ENCODE data around the gene RIPK4. TPM values are rescaled to one million over a fixed set of nuclear protein-coding genes. Genes with fewer than 3 reads are reported as not detected.
A peak's percentile ranks its signal among the peaks of the same experiment; 100 is the strongest.

The RIPK4 gene
- total RNA-seq (1 to 10 TPM; 1.0 to 1.1 TPM), polyA plus RNA-seq (under 1 TPM in 1 of 3 donors, not detected in 2; 0.26 TPM), total RNA-seq (0.74 to 7.2 (median 1.2) reads per million in 6 experiments)

GRCh38 chr21:41766883-41767605, at the start of gene RIPK4:
Gene RIPK4 (minus strand): TSS chr21:41767052. CDS start chr21:41767041, 11 bp downstream.
- H3K9me3 Mint-ChIP-seq: peaks cover 0 to 4% (median 0%) of the 10 kb centered on the region in 9 donors
- H3K4me1 Mint-ChIP-seq: peaks cover 18 to 44% (median 34%) of the 10 kb centered on the region in 4 donors
- H3K27ac Mint-ChIP-seq: peak within 1 kb of the TSS in 6 of 10 donors; percentile 4 to 90 (median 50)
- H3K4me3 Mint-ChIP-seq: peak within 1 kb of the TSS; percentile 75 to 92 (median 86)
- H3K36me3 Mint-ChIP-seq: no peaks in the 10 kb centered on the region
- peak; percentile 27 to 84 (median 57) for DNase-seq
- POLR2A ChIA-PET: no interaction called here
- peaks cover 17 to 82% (median 54%) of the 10 kb centered on the region in 5 donors for H3K27me3 Mint-ChIP-seq
- ATAC-seq: peak; percentile 71 to 76

GRCh38 chr21:41815652-41816582, 49.1 kb upstream of the RIPK4 start:
- H3K9me3 Mint-ChIP-seq: no peaks in the 10 kb centered on the region
- POLR2A ChIA-PET: interaction anchor here (0.6 to 1.1 kb wide), 2 partner anchors 247 to 292 kb away, joined by 3 to 4 read pairs; no protein-coding TSS in a partner anchor

GRCh38 chr21:41813226-41813625, 46.4 kb upstream of the RIPK4 start:
- POLR2A ChIA-PET: no interaction called here
- no peaks in the 10 kb centered on the region for H3K9me3 Mint-ChIP-seq
- H3K27ac Mint-ChIP-seq: no peak overlapping the region
- no peak overlapping the region for H3K4me3 Mint-ChIP-seq
- peaks cover 2 to 9% (median 8%) of the 10 kb centered on the region in 4 donors for H3K4me1 Mint-ChIP-seq
- DNase-seq (no peak), ATAC-seq (no peak)
- H3K36me3 Mint-ChIP-seq: peaks cover 0 to 44% (median 10%) of the 10 kb centered on the region in 3 donors
- H3K27me3 Mint-ChIP-seq: no peaks in the 10 kb centered on the region

More at GRCh38 chr21:41815652-41816582, 49.1 kb upstream of the RIPK4 start:
- Mint-ChIP-seq H3K27me3 (no peaks in the 10 kb centered on the region), H3K4me3 (no peak overlapping the region), H3K27ac (no peak overlapping the region), H3K4me1 (peaks cover 2 to 9% (median 8%) of the 10 kb centered on the region in 4 donors), H3K36me3 (peaks cover 0 to 32% (median 6%) of the 10 kb centered on the region in 3 donors)
- DNase-seq (no peak), ATAC-seq (no peak)

GRCh38 chr21:41812679-41813078, 45.8 kb upstream of the RIPK4 start:
- no peaks in the 10 kb centered on the region for H3K9me3 Mint-ChIP-seq
- H3K4me1 Mint-ChIP-seq: peaks cover 2 to 9% (median 8%) of the 10 kb centered on the region in 4 donors
- H3K4me3 Mint-ChIP-seq: no peak overlapping the region
- H3K27ac Mint-ChIP-seq: no peak overlapping the region
- peaks cover 0 to 44% (median 10%) of the 10 kb centered on the region in 3 donors for H3K36me3 Mint-ChIP-seq
- ATAC-seq (no peak), DNase-seq (no peak)
- no peaks in the 10 kb centered on the region for H3K27me3 Mint-ChIP-seq
- POLR2A ChIA-PET: no interaction called here

GRCh38 chr21:41810597-41810932, 43.7 kb upstream of the RIPK4 start:
- no peak overlapping the region for H3K4me3 Mint-ChIP-seq
- H3K4me1 Mint-ChIP-seq: peaks cover 0 to 7% (median 2%) of the 10 kb centered on the region in 4 donors
- H3K9me3 Mint-ChIP-seq: peaks cover 0 to 10% (median 0%) of the 10 kb centered on the region in 9 donors
- H3K27me3 Mint-ChIP-seq: no peaks in the 10 kb centered on the region
- peaks cover 0 to 44% (median 10%) of the 10 kb centered on the region in 3 donors for H3K36me3 Mint-ChIP-seq
- ATAC-seq (no peak), DNase-seq (no peak)
- no peak overlapping the region for H3K27ac Mint-ChIP-seq
- POLR2A ChIA-PET: no interaction called here

- Mint-ChIP-seq H3K4me1 (peaks cover 0 to 8% (median 2%) of the 10 kb centered on the region in 4 donors), H3K27ac (no peak overlapping the region), H3K9me3 (peaks cover 0 to 10% (median 0%) of the 10 kb centered on the region in 9 donors), H3K36me3 (peaks cover 0 to 45% (median 8%) of the 10 kb centered on the region in 3 donors), H3K27me3 (no peaks in the 10 kb centered on the region), H3K4me3 (no peak overlapping the region)
- ATAC-seq (no peak), DNase-seq (no peak)
- POLR2A ChIA-PET: no interaction called here
These were observed 43.2 kb upstream of the RIPK4 start for GRCh38 chr21:41809891-41810596.

- Mint-ChIP-seq H3K27ac (peak overlapping the region in 1 of 10 donors; percentile 24), H3K4me3 (no peak overlapping the region), H3K4me1 (peaks cover 0 to 10% (median 2%) of the 10 kb centered on the region in 4 donors), H3K27me3 (no peaks in the 10 kb centered on the region), H3K9me3 (peaks cover 0 to 10% (median 0%) of the 10 kb centered on the region in 9 donors), H3K36me3 (peaks cover 0 to 50% (median 6%) of the 10 kb centered on the region in 3 donors)
- ATAC-seq: no peak
- POLR2A ChIA-PET: no interaction called here
- no peak for DNase-seq
These were observed 42.0 kb upstream of the RIPK4 start for GRCh38 chr21:41808846-41809245.

- Mint-ChIP-seq H3K9me3 (peaks cover 0 to 10% (median 0%) of the 10 kb centered on the region in 9 donors), H3K27me3 (no peaks in the 10 kb centered on the region), H3K36me3 (peaks cover 0 to 45% (median 6%) of the 10 kb centered on the region in 3 donors), H3K4me3 (no peak overlapping the region), H3K4me1 (peaks cover 0 to 10% (median 2%) of the 10 kb centered on the region in 4 donors), H3K27ac (no peak overlapping the region)
- DNase-seq (no peak), ATAC-seq (no peak)
- POLR2A ChIA-PET: no interaction called here
These were observed 41.2 kb upstream of the RIPK4 start for GRCh38 chr21:41808094-41808493.

GRCh38 chr21:41806773-41807172, 39.9 kb upstream of the RIPK4 start:
- Mint-ChIP-seq H3K27me3 (no peaks in the 10 kb centered on the region), H3K4me3 (no peak overlapping the region), H3K27ac (peak overlapping the region in 7 of 10 donors; percentile 13 to 51 (median 33)), H3K4me1 (peaks cover 0 to 10% (median 2%) of the 10 kb centered on the region in 4 donors), H3K9me3 (peaks cover 0 to 10% (median 0%) of the 10 kb centered on the region in 9 donors), H3K36me3 (peaks cover 0 to 50% (median 13%) of the 10 kb centered on the region in 3 donors)
- POLR2A ChIA-PET: no interaction called here
- DNase-seq (no peak), ATAC-seq (no peak)

GRCh38 chr21:41805643-41806042, 38.8 kb upstream of the RIPK4 start:
- peaks cover 0 to 10% (median 2%) of the 10 kb centered on the region in 4 donors for H3K4me1 Mint-ChIP-seq
- peaks cover 0 to 55% (median 13%) of the 10 kb centered on the region in 3 donors for H3K36me3 Mint-ChIP-seq
- no peak for ATAC-seq
- H3K27me3 Mint-ChIP-seq: no peaks in the 10 kb centered on the region
- peak overlapping the region in 2 of 10 donors; percentile 22 to 75 for H3K27ac Mint-ChIP-seq
- peak overlapping the region in 1 of 10 donors; percentile 8 for H3K4me3 Mint-ChIP-seq
- POLR2A ChIA-PET: no interaction called here
- peaks cover 0 to 10% (median 0%) of the 10 kb centered on the region in 9 donors for H3K9me3 Mint-ChIP-seq
- no peak for DNase-seq

- Mint-ChIP-seq H3K4me1 (peaks cover 0 to 10% (median 2%) of the 10 kb centered on the region in 4 donors), H3K4me3 (no peak overlapping the region), H3K27me3 (no peaks in the 10 kb centered on the region), H3K9me3 (peaks cover 0 to 10% (median 0%) of the 10 kb centered on the region in 9 donors), H3K27ac (peak overlapping the region in 3 of 10 donors; percentile 31 to 69 (median 68)), H3K36me3 (peaks cover 0 to 57% (median 12%) of the 10 kb centered on the region in 3 donors)
- DNase-seq (no peak), ATAC-seq (no peak)
- POLR2A ChIA-PET: no interaction called here
These were observed 38.2 kb upstream of the RIPK4 start for GRCh38 chr21:41805038-41805437.

- H3K36me3 Mint-ChIP-seq: peaks cover 0 to 58% (median 14%) of the 10 kb centered on the region in 3 donors
- peaks cover 0 to 10% (median 2%) of the 10 kb centered on the region in 4 donors for H3K4me1 Mint-ChIP-seq
- H3K27me3 Mint-ChIP-seq: no peaks in the 10 kb centered on the region
- no peak overlapping the region for H3K4me3 Mint-ChIP-seq
- no peak overlapping the region for H3K27ac Mint-ChIP-seq
- peaks cover 0 to 10% (median 0%) of the 10 kb centered on the region in 9 donors for H3K9me3 Mint-ChIP-seq
- no peak for DNase-seq
- POLR2A ChIA-PET: no interaction called here
- ATAC-seq: no peak
These were observed 37.5 kb upstream of the RIPK4 start for GRCh38 chr21:41804381-41804780.
